Astrocyte (in vitro differentiated cells and primary cell): ENCODE data around the gene COL26A1. TPM values are rescaled to one million over a fixed set of nuclear protein-coding genes. Genes with fewer than 3 reads are reported as not detected.

Source experiments
- DNase-seq: peaks from one replicate; pipeline ENCODE4 v3.0.0-alpha.2; 2010; ENCODE audit warnings: low read depth
- FAIRE-seq: peaks from 2 replicates; lab custom pipeline; 2011; peaks lifted over from hg19 to GRCh38; lab: Jason Lieb, UNC
- H2AFZ ChIP-seq: 2 replicates; pipeline ENCODE4 v1.6.0; 2012; ENCODE audit warnings: low read depth, low read length, inconsistent platforms
- H3K27ac ChIP-seq: 2 replicates; pipeline ENCODE4 v1.5.1; 2011; ENCODE audit warnings: low read depth, low read length, inconsistent platforms
- H3K27me3 ChIP-seq: 2 replicates; pipeline ENCODE4 v1.6.0; 2011; ENCODE audit warnings: low read length, inconsistent platforms; ENCODE audit not compliant: insufficient read depth
- H3K36me3 ChIP-seq: 2 replicates; pipeline ENCODE4 v1.5.1; 2011; ENCODE audit warnings: low read length, inconsistent platforms; ENCODE audit not compliant: insufficient read depth
- H3K4me1 ChIP-seq: 2 replicates; pipeline ENCODE4 v1.5.1; 2011; ENCODE audit warnings: low read length, inconsistent platforms; ENCODE audit not compliant: insufficient read depth
- H3K4me2 ChIP-seq: 2 replicates; pipeline ENCODE4 v1.6.0; 2012; ENCODE audit warnings: low read length, inconsistent platforms
- H3K4me3 ChIP-seq: 2 replicates; pipeline ENCODE4 v1.5.1; 2011; ENCODE audit warnings: low read depth, mild to moderate bottlenecking, low read length, inconsistent platforms; ENCODE audit not compliant: insufficient read depth
- H3K79me2 ChIP-seq: 2 replicates; pipeline ENCODE4 v1.6.0; 2012; ENCODE audit warnings: mild to moderate bottlenecking, low read length, inconsistent platforms; ENCODE audit not compliant: insufficient read depth
- H3K9ac ChIP-seq: 2 replicates; pipeline ENCODE4 v1.6.0; 2012; ENCODE audit warnings: mild to moderate bottlenecking, low read length, inconsistent platforms
- H3K9me3 ChIP-seq: 2 replicates; pipeline ENCODE4 v1.5.1; 2012; ENCODE audit warnings: low read depth, mild to moderate bottlenecking, low read length, inconsistent platforms; ENCODE audit not compliant: insufficient read depth
- H4K20me1 ChIP-seq: 2 replicates; pipeline ENCODE4 v1.6.0; 2012; ENCODE audit warnings: low read length, inconsistent platforms; ENCODE audit not compliant: insufficient read depth
- H3K27ac Mint-ChIP-seq: one replicate; pipeline ENCODE4 v1.8.0; 2021; ENCODE audit warnings: mild to moderate bottlenecking, mixed read lengths; ENCODE audit not compliant: unreplicated experiment
- H3K27me3 Mint-ChIP-seq: one replicate; pipeline ENCODE4 v1.8.0; 2021; ENCODE audit warnings: low read depth, mixed read lengths; ENCODE audit not compliant: unreplicated experiment
- H3K36me3 Mint-ChIP-seq: one replicate; pipeline ENCODE4 v1.8.0; 2021; ENCODE audit warnings: low read depth, mixed read lengths; ENCODE audit not compliant: unreplicated experiment
- H3K4me1 Mint-ChIP-seq: one replicate; pipeline ENCODE4 v1.8.0; 2021; ENCODE audit warnings: low read depth, mixed read lengths; ENCODE audit not compliant: unreplicated experiment
- H3K4me3 Mint-ChIP-seq: one replicate; pipeline ENCODE4 v1.8.0; 2021; ENCODE audit warnings: mild to moderate bottlenecking, moderate library complexity, mixed read lengths; ENCODE audit not compliant: unreplicated experiment
- H3K9me3 Mint-ChIP-seq: one replicate; pipeline ENCODE4 v1.8.0; 2021; ENCODE audit warnings: mild to moderate bottlenecking, mixed read lengths; ENCODE audit not compliant: unreplicated experiment
- EZH2 ChIP-seq: IDR thresholded peaks from 2 replicates; pipeline ENCODE4 v1.6.1; 2012; ENCODE audit warnings: mild to moderate bottlenecking, low read length, inconsistent platforms; ENCODE audit not compliant: insufficient read depth
- total RNA-seq: library from RNA; stranded (reverse); gene quantifications from 2 replicates; pipeline ENCODE4 v1.2.1, GENCODE V29; 2021
- TF ChIP-seq, protein P1 (sequence below): IDR thresholded peaks from 2 replicates; pipeline ENCODE4 v1.5.1; 2011; ENCODE audit warnings: low read depth, mild to moderate bottlenecking, inconsistent platforms, low read length, moderate library complexity; ENCODE audit not compliant: insufficient read depth

COL26A1 gene
- total RNA-seq, 1 donor from 2014 or later: 7.1 TPM

DNA sequence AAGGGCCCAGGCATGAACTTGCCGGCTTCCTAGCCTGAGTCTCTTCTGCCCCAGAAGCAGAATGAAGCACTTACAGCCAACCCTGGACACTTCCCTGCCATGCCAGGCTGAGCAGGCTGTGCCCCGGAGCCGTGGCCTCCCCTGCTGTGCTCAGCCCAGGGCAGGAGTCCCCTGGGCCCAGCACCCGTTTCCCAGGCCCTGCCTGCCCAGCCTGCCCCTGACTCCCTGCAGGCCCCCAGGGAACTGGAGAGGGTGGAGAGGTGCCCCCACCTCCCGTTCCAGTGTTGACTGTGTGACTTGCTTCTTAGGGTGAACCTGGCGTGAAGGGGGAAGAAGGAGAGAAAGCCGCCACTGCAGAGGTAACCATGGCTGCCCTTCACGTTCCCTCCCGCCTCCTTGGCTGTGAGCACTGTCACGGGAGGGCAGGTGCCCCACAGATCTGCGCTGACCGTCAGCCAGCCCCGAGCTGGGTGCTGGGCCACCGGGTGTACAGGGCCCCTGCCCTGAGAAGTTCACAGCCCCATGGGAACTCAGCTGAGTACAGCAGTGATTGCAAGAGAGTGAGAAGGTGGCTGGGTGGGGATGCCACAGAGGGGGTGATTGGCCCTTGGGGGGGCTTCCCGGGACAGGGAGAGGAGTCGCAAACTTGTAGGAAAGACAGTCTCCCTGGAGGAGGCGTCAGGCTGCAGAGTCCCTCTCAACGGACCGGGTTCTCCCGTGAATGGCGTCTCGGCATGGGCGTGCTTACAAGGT, 190.5 kb downstream of the COL26A1 start:
- no peak overlapping the region for H3K4me2 ChIP-seq
- H3K4me1 ChIP-seq: no peaks in the 10 kb centered on the region
- H3K36me3 Mint-ChIP-seq: no peaks in the 10 kb centered on the region
- H4K20me1 ChIP-seq: no peaks in the 10 kb centered on the region
- FAIRE-seq: no peak
- no peak for DNase-seq
- no peaks in the 10 kb centered on the region for H3K79me2 ChIP-seq
- H3K4me3 ChIP-seq: no peak overlapping the region
- no peak overlapping the region for H2AFZ ChIP-seq
- no peak overlapping the region for H3K27ac ChIP-seq
- peaks cover 4% of the 10 kb centered on the region for H3K27me3 ChIP-seq
- TF ChIP-seq EZH2: no peak
- TF ChIP-seq, protein P1, sequence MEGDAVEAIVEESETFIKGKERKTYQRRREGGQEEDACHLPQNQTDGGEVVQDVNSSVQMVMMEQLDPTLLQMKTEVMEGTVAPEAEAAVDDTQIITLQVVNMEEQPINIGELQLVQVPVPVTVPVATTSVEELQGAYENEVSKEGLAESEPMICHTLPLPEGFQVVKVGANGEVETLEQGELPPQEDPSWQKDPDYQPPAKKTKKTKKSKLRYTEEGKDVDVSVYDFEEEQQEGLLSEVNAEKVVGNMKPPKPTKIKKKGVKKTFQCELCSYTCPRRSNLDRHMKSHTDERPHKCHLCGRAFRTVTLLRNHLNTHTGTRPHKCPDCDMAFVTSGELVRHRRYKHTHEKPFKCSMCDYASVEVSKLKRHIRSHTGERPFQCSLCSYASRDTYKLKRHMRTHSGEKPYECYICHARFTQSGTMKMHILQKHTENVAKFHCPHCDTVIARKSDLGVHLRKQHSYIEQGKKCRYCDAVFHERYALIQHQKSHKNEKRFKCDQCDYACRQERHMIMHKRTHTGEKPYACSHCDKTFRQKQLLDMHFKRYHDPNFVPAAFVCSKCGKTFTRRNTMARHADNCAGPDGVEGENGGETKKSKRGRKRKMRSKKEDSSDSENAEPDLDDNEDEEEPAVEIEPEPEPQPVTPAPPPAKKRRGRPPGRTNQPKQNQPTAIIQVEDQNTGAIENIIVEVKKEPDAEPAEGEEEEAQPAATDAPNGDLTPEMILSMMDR: no peak
- H3K36me3 ChIP-seq: no peaks in the 10 kb centered on the region
- no peaks in the 10 kb centered on the region for H3K9me3 Mint-ChIP-seq
- H3K27me3 Mint-ChIP-seq: peaks cover 33% of the 10 kb centered on the region
- no peak overlapping the region for H3K27ac Mint-ChIP-seq
- no peaks in the 10 kb centered on the region for H3K4me1 Mint-ChIP-seq
- H3K9me3 ChIP-seq: no peaks in the 10 kb centered on the region
- H3K9ac ChIP-seq: no peak overlapping the region
- no peak overlapping the region for H3K4me3 Mint-ChIP-seq

GRCh38 chr7:101553771-101554445, 191.2 kb downstream of the COL26A1 start:
- Histone ChIP-seq H2AFZ (no peak overlapping the region), H3K27ac (no peak overlapping the region), H3K4me2 (no peak overlapping the region), H3K4me3 (no peak overlapping the region), H3K79me2 (no peaks in the 10 kb centered on the region), H3K36me3 (no peaks in the 10 kb centered on the region), H3K9ac (no peak overlapping the region), H3K27me3 (peaks cover 4% of the 10 kb centered on the region), H4K20me1 (no peaks in the 10 kb centered on the region), H3K9me3 (no peaks in the 10 kb centered on the region), H3K4me1 (no peaks in the 10 kb centered on the region)
- H3K4me1 Mint-ChIP-seq: no peaks in the 10 kb centered on the region
- H3K36me3 Mint-ChIP-seq: no peaks in the 10 kb centered on the region
- peaks cover 31% of the 10 kb centered on the region for H3K27me3 Mint-ChIP-seq
- H3K4me3 Mint-ChIP-seq: no peak overlapping the region
- H3K9me3 Mint-ChIP-seq: no peaks in the 10 kb centered on the region
- H3K27ac Mint-ChIP-seq: no peak overlapping the region
- FAIRE-seq: no peak
- no peak for DNase-seq
- TF ChIP-seq EZH2: no peak
- TF ChIP-seq, protein P1: no peak
